Activated naive CD4-positive, alpha-beta T cell treated with anti-CD3 and anti-CD28 coated beads, Interleukin-2, amount 10 ng/mL, durations not matched to agents 5 hours and 36 hours (primary cell): ENCODE measurements around the gene RGS13. TPM values are rescaled to one million over a fixed set of nuclear protein-coding genes. Genes with fewer than 3 reads are reported as not detected.

Source experiments
- total RNA-seq, 2 experiments: library from RNA; stranded (reverse); gene quantifications; one replicate each; pipeline ENCODE4 v1.2.3, GENCODE V29; 2021

Gene RGS13, protein sequence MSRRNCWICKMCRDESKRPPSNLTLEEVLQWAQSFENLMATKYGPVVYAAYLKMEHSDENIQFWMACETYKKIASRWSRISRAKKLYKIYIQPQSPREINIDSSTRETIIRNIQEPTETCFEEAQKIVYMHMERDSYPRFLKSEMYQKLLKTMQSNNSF
- total RNA-seq: not detected

GRCh38 chr1:192635939-192636338 lies at the start of gene RGS13:
RGS13 (plus strand) TSS chr1:192636147; CDS start chr1:192644335, 8,188 bp downstream.

Other genes with a start within 250 kb of the RGS13 start
- 10 to 100 TPM; 19.9 to 20.2 TPM for gene RGS1, start 60.4 kb upstream of the RGS13 start, total RNA-seq
- gene RGS2, start 172.9 kb downstream of the RGS13 start, total RNA-seq: 1 to 10 TPM; 2.9 TPM